ENCODE data around the gene ALDH1L2. TPM values are rescaled to one million over a fixed set of nuclear protein-coding genes. Genes with fewer than 3 reads are reported as not detected.

The ALDH1L2 gene
- total RNA-seq, 4 donors from 2014 or later, result 0.95 to 4.0 (median 1.7) TPM

GRCh38 chr12:105090361-105090760, 6.1 kb upstream of the ALDH1L2 start:
- intact Hi-C loops (cut with DNase I; ENCODE audit: low total_unique reads), result no loop called here
- no peaks in the 10 kb centered on the region for H3K27me3 ChIP-seq
- in situ Hi-C loops (cut with MboI; ENCODE audit: low sequenced_read_pairs in 4 of 4), result no loop called here
- no peaks in the 10 kb centered on the region for H3K36me3 ChIP-seq
- no peak overlapping the region for H3K4me3 ChIP-seq
- no peaks in the 10 kb centered on the region for H3K4me1 ChIP-seq
- no peak for DNase-seq
- TF ChIP-seq POLR2A (IDR thresholded peaks at IDR 0.05), result no peak
- TF ChIP-seq CTCF (IDR thresholded peaks at IDR 0.05 in 4 of 5, conservative IDR thresholded peaks at IDR 0.05 in 1 of 5), result no peak
- no peak overlapping the region for H3K27ac ChIP-seq
- no peaks in the 10 kb centered on the region for H3K9me3 ChIP-seq
- ATAC-seq, result no peak

- intact Hi-C loops (cut with DNase I; ENCODE audit: low total_unique reads), result no loop called here
- Histone ChIP-seq H3K4me1 (no peaks in the 10 kb centered on the region), H3K4me3 (no peak overlapping the region), H3K27ac (no peak overlapping the region), H3K27me3 (no peaks in the 10 kb centered on the region), H3K36me3 (no peaks in the 10 kb centered on the region), H3K9me3 (no peaks in the 10 kb centered on the region)
- no peak for ATAC-seq
- DNase-seq, result no peak
- no peak for TF ChIP-seq CTCF (IDR thresholded peaks at IDR 0.05 in 4 of 5, conservative IDR thresholded peaks at IDR 0.05 in 1 of 5)
- no peak for TF ChIP-seq POLR2A (IDR thresholded peaks at IDR 0.05)
- in situ Hi-C loops (cut with MboI; ENCODE audit: low sequenced_read_pairs in 4 of 4), result no loop called here
Measured at GRCh38 chr12:105089817-105090216, 5.6 kb upstream of the ALDH1L2 start.

GRCh38 chr12:105085501-105085900, 1.2 kb upstream of the ALDH1L2 start:
- H3K27ac ChIP-seq, result no peak overlapping the region
- in situ Hi-C loops (cut with MboI; ENCODE audit: low sequenced_read_pairs in 4 of 4) (no loop called here), intact Hi-C loops (cut with DNase I; ENCODE audit: low total_unique reads) (no loop called here)
- H3K4me1 ChIP-seq, result peaks cover 8 to 11% of the 10 kb centered on the region in 2 donors
- no peak for TF ChIP-seq CTCF (IDR thresholded peaks at IDR 0.05 in 4 of 5, conservative IDR thresholded peaks at IDR 0.05 in 1 of 5)
- ATAC-seq, result no peak
- no peaks in the 10 kb centered on the region for H3K27me3 ChIP-seq
- no peak for DNase-seq
- no peaks in the 10 kb centered on the region for H3K36me3 ChIP-seq
- H3K9me3 ChIP-seq, result no peaks in the 10 kb centered on the region
- H3K4me3 ChIP-seq, result no peak overlapping the region

GRCh38 chr12:105083551-105084105, 630 bp downstream of the ALDH1L2 start:
- Histone ChIP-seq H3K27ac (peak overlapping the region in 3 of 4 donors; percentile 3 to 47 (median 44)), H3K36me3 (no peaks in the 10 kb centered on the region), H3K9me3 (no peaks in the 10 kb centered on the region), H3K27me3 (no peaks in the 10 kb centered on the region), H3K4me1 (peaks cover 8 to 11% of the 10 kb centered on the region in 2 donors), H3K4me3 (peak overlapping the region; percentile 42 to 70 (median 60))
- intact Hi-C loops (cut with DNase I; ENCODE audit: low total_unique reads) (loop anchor here (1.0 kb wide), 1 partner anchor 24 kb away; the partner anchor contains the start of gene WASHC4), in situ Hi-C loops (cut with MboI; ENCODE audit: low sequenced_read_pairs in 4 of 4) (no loop called here)
- TF ChIP-seq CTCF (IDR thresholded peaks at IDR 0.05 in 4 of 5, conservative IDR thresholded peaks at IDR 0.05 in 1 of 5), result no peak
- TF ChIP-seq POLR2A (IDR thresholded peaks at IDR 0.05), result no peak
- DNase-seq, result peak; percentile 43 to 54
- ATAC-seq, result peak; percentile 56 to 61

- Histone ChIP-seq H3K27me3 (no peaks in the 10 kb centered on the region), H3K9me3 (no peaks in the 10 kb centered on the region), H3K4me1 (peaks cover 8 to 11% of the 10 kb centered on the region in 2 donors), H3K27ac (peak overlapping the region in 1 of 4 donors; percentile 47), H3K4me3 (peak overlapping the region in 2 of 4 donors; percentile 42 to 62), H3K36me3 (no peaks in the 10 kb centered on the region)
- no peak for DNase-seq
- ATAC-seq, result no peak
- intact Hi-C loops (cut with DNase I; ENCODE audit: low total_unique reads) (no loop called here), in situ Hi-C loops (cut with MboI; ENCODE audit: low sequenced_read_pairs in 4 of 4) (no loop called here)
- TF ChIP-seq POLR2A (IDR thresholded peaks at IDR 0.05) (no peak), CTCF (IDR thresholded peaks at IDR 0.05 in 4 of 5, conservative IDR thresholded peaks at IDR 0.05 in 1 of 5) (no peak)
Measured at GRCh38 chr12:105083031-105083430, 1.2 kb downstream of the ALDH1L2 start.

Measured in gastrocnemius medialis (tissue), 4 donors.